Measurements from ENCODE around the gene PIGQ. TPM values are rescaled to one million over a fixed set of nuclear protein-coding genes. Genes with fewer than 3 reads are reported as not detected.
A peak's percentile ranks its signal among the peaks of the same experiment; 100 is the strongest.

PIGQ gene
- total RNA-seq, 1 donor from 2014 or later, result 86.7 TPM

GRCh38 chr16:558298-559020 is 11.3 kb upstream of the PIGQ start:
- Mint-ChIP-seq H3K4me3 (peak overlapping the region; percentile 10), H3K27ac (no peak overlapping the region), H3K27me3 (ENCODE audit: low read depth) (peaks cover 46% of the 10 kb centered on the region), H3K9me3 (no peaks in the 10 kb centered on the region), H3K36me3 (peaks cover 2% of the 10 kb centered on the region), H3K4me1 (peaks cover 2% of the 10 kb centered on the region)
- no peak for DNase-seq (ENCODE audit: low spot score in 2 of 2, unreplicated experiment in 2 of 2)
- TF ChIP-seq CTCF (IDR thresholded peaks at IDR 0.05; ENCODE audit: unreplicated experiment), result no peak

GRCh38 chr16:559021-559380 is 10.8 kb upstream of the PIGQ start:
- TF ChIP-seq CTCF (IDR thresholded peaks at IDR 0.05; ENCODE audit: unreplicated experiment), result no peak
- DNase-seq (ENCODE audit: low spot score in 2 of 2, unreplicated experiment in 2 of 2), result no peak
- Mint-ChIP-seq H3K27me3 (ENCODE audit: low read depth) (peaks cover 46% of the 10 kb centered on the region), H3K9me3 (no peaks in the 10 kb centered on the region), H3K4me1 (peaks cover 2% of the 10 kb centered on the region), H3K27ac (no peak overlapping the region), H3K4me3 (peak overlapping the region; percentile 60), H3K36me3 (peaks cover 2% of the 10 kb centered on the region)

- TF ChIP-seq CTCF (IDR thresholded peaks at IDR 0.05; ENCODE audit: unreplicated experiment), result no peak
- peaks cover 46% of the 10 kb centered on the region for H3K27me3 Mint-ChIP-seq (ENCODE audit: low read depth)
- H3K36me3 Mint-ChIP-seq, result no peaks in the 10 kb centered on the region
- peak overlapping the region; percentile 60 for H3K4me3 Mint-ChIP-seq
- H3K4me1 Mint-ChIP-seq, result peaks cover 2% of the 10 kb centered on the region
- no peaks in the 10 kb centered on the region for H3K9me3 Mint-ChIP-seq
- no peak for DNase-seq (ENCODE audit: low spot score in 2 of 2, unreplicated experiment in 2 of 2)
- H3K27ac Mint-ChIP-seq, result no peak overlapping the region
Measured at GRCh38 chr16:559411-560203, 10.2 kb upstream of the PIGQ start.

- peak within 1 kb of the TSS; percentile 60 for H3K4me3 Mint-ChIP-seq
- no peak within 1 kb of the TSS for H3K27ac Mint-ChIP-seq
- H3K9me3 Mint-ChIP-seq, result no peaks in the 10 kb centered on the region
- no peak for TF ChIP-seq CTCF (IDR thresholded peaks at IDR 0.05; ENCODE audit: unreplicated experiment)
- H3K4me1 Mint-ChIP-seq, result peaks cover 3% of the 10 kb centered on the region
- H3K36me3 Mint-ChIP-seq, result no peaks in the 10 kb centered on the region
- DNase-seq (ENCODE audit: low spot score in 2 of 2, unreplicated experiment in 2 of 2), result no peak
- H3K27me3 Mint-ChIP-seq (ENCODE audit: low read depth), result peaks cover 46% of the 10 kb centered on the region
Measured at GRCh38 chr16:560204-560700, 9.5 kb upstream of the PIGQ start, which contains the start of gene PRR35. Gene PRR35 (plus strand): TSS chr16:560394. CDS start chr16:563295, 2,901 bp downstream.

GRCh38 chr16:560701-561412 is 8.9 kb upstream of the PIGQ start:
- no peak for DNase-seq (ENCODE audit: low spot score in 2 of 2, unreplicated experiment in 2 of 2)
- Mint-ChIP-seq H3K27me3 (ENCODE audit: low read depth) (peaks cover 46% of the 10 kb centered on the region), H3K27ac (no peak overlapping the region), H3K9me3 (no peaks in the 10 kb centered on the region), H3K4me1 (peaks cover 8% of the 10 kb centered on the region), H3K4me3 (no peak overlapping the region), H3K36me3 (no peaks in the 10 kb centered on the region)
- no peak for TF ChIP-seq CTCF (IDR thresholded peaks at IDR 0.05; ENCODE audit: unreplicated experiment)

All from mesothelial cell of epicardium (in vitro differentiated cells).